SK-N-SH (cell line): ENCODE measurements around the gene DOCK8. TPM values are rescaled to one million over a fixed set of nuclear protein-coding genes. Genes with fewer than 3 reads are reported as not detected.

Source experiments
- CTCF ChIA-PET: fragments of 300-600, 350-600 bp; formaldehyde crosslinking; extraction: SDS; loops from one replicate; lab custom pipeline; 2021; lab: Yijun Ruan, JAX
- POLR2A ChIA-PET: fragments of 350-600 bp; sonication (Branson Sonifier 250); formaldehyde crosslinking; extraction: SDS; loops from one replicate; lab custom pipeline; 2020; ENCODE audit warnings: antibody characterized with exemption, inconsistent platforms; lab: Yijun Ruan, JAX
- DNase-seq: peaks from one replicate; pipeline ENCODE4 v3.0.0; 2012
- H2AFZ ChIP-seq: fragments of 200-600 bp; sonication (generic); 2 replicates; pipeline ENCODE4 v1.8.1; 2016; ENCODE audit warnings: antibody characterized with exemption, mild to moderate bottlenecking, low read depth
- H3F3A ChIP-seq: fragments of 200-600 bp; sonication (generic); replicated peaks from 2 replicates; pipeline ENCODE3; 2016; ENCODE audit warnings: antibody characterized with exemption, mild to moderate bottlenecking; ENCODE audit not compliant: insufficient read depth
- H3K27ac ChIP-seq, 2 experiments: fragments of 200-500 bp in 1 of 2; fragments of 200-600 bp in 1 of 2; sonication (Bioruptor generic) in 1 of 2; sonication (generic), shearing (Covaris generic) in 1 of 2; 2 replicates each; pipeline versions ENCODE4 v1.5.1 to v1.6.1; 2014 to 2016; ENCODE audit warnings: low read depth in 2 of 2, inconsistent platforms in 1 of 2, low read length in 1 of 2, mild to moderate bottlenecking in 1 of 2, mixed read lengths in 1 of 2
- H3K27me3 ChIP-seq: fragments of 200-600 bp; sonication (generic), shearing (Covaris generic); 2 replicates; pipeline ENCODE4 v1.6.1; 2016; ENCODE audit warnings: mixed run types; ENCODE audit not compliant: insufficient read depth
- H3K36me3 ChIP-seq, 2 experiments: fragments of 200-500 bp in 1 of 2; fragments of 200-600 bp in 1 of 2; sonication (Bioruptor generic) in 1 of 2; sonication (generic) in 1 of 2; replicated peaks in 1 of 2; 2 replicates each; pipeline versions ENCODE3 to v1.5.1; 2014 to 2016; ENCODE audit warnings: low read length in 1 of 2, mild to moderate bottlenecking in 1 of 2; ENCODE audit not compliant: insufficient read depth in 2 of 2, control insufficient read depth in 1 of 2
- H3K4me1 ChIP-seq, 2 experiments: fragments of 200-500 bp in 1 of 2; fragments of 200-600 bp in 1 of 2; sonication (Bioruptor generic) in 1 of 2; sonication (generic), shearing (Covaris generic) in 1 of 2; 2 replicates each; pipeline versions ENCODE4 v1.5.1 to v1.6.1; 2014 to 2016; ENCODE audit warnings: low read depth in 1 of 2, low read length in 1 of 2, mixed run types in 1 of 2; ENCODE audit not compliant: insufficient read depth in 2 of 2, control insufficient read depth in 1 of 2
- H3K4me2 ChIP-seq: fragments of 200-600 bp; sonication (generic), shearing (Covaris generic); 2 replicates; pipeline ENCODE4 v1.6.1; 2017; ENCODE audit warnings: mixed run types
- H3K4me3 ChIP-seq, 2 experiments: fragments of 200-500 bp in 1 of 2; fragments of 200-600 bp in 1 of 2; sonication (Bioruptor generic) in 1 of 2; sonication (generic), shearing (Covaris generic) in 1 of 2; 2 replicates each; pipeline versions ENCODE4 v1.5.1 to v1.8.1; 2014 to 2016; ENCODE audit warnings: low read depth in 2 of 2, inconsistent platforms in 1 of 2, low read length in 1 of 2, mild to moderate bottlenecking in 1 of 2, mixed read lengths in 1 of 2, moderate library complexity in 1 of 2
- H3K79me2 ChIP-seq: fragments of 200-600 bp; sonication (generic); 2 replicates; pipeline ENCODE4 v1.8.1; 2017; ENCODE audit warnings: mild to moderate bottlenecking; ENCODE audit not compliant: insufficient read depth
- H3K9ac ChIP-seq: fragments of 200-600 bp; sonication (generic); 2 replicates; pipeline ENCODE4 v1.6.1; 2017; ENCODE audit warnings: mixed run types
- H3K9me2 ChIP-seq: fragments of 200-600 bp; sonication (generic); 2 replicates; pipeline ENCODE4 v1.6.1; 2017; ENCODE audit warnings: mixed run types
- H3K9me3 ChIP-seq: fragments of 200-600 bp; sonication (generic); 2 replicates; pipeline ENCODE4 v1.6.1; 2017; ENCODE audit warnings: mixed run types, mild to moderate bottlenecking, moderate library complexity
- H4K20me1 ChIP-seq: fragments of 200-600 bp; sonication (generic); 2 replicates; pipeline ENCODE4 v1.6.1; 2017; ENCODE audit warnings: mild to moderate bottlenecking, mixed run types; ENCODE audit not compliant: insufficient read depth
- FOXM1 ChIP-seq: IDR thresholded peaks from 2 replicates; pipeline ENCODE4 v1.4.0; 2012; ENCODE audit warnings: low read depth, mild to moderate bottlenecking
- GABPA ChIP-seq: IDR thresholded peaks from 2 replicates; pipeline ENCODE4 v1.4.0; 2012; ENCODE audit warnings: low read depth, mild to moderate bottlenecking
- GATA2 ChIP-seq: sonication (generic); formaldehyde crosslinking; IDR thresholded peaks from 2 replicates; pipeline ENCODE4 v1.5.0; 2020; ENCODE audit warnings: mild to moderate bottlenecking, missing genetic modification reagents
- JUND ChIP-seq: IDR thresholded peaks from 2 replicates; pipeline ENCODE4 v1.4.0; 2012
- NRF1 ChIP-seq: IDR thresholded peaks from 2 replicates; pipeline ENCODE4 v1.6.1; 2012; ENCODE audit warnings: low read depth, mild to moderate bottlenecking, low read length
- POLR2AphosphoS5 ChIP-seq: IDR thresholded peaks from 2 replicates; pipeline ENCODE4 v1.6.1; 2012; ENCODE audit warnings: low read depth, low read length
- RCOR1 ChIP-seq: fragments of 150-350 bp; IDR thresholded peaks from 2 replicates; pipeline ENCODE4 v1.6.1; 2017; ENCODE audit warnings: antibody characterized with exemption, low read length
- REST ChIP-seq: IDR thresholded peaks from 2 replicates; pipeline ENCODE4 v1.6.1; 2012; ENCODE audit warnings: mild to moderate bottlenecking, low read depth, low read length, moderate library complexity
- SMC3 ChIP-seq: IDR thresholded peaks from 2 replicates; pipeline ENCODE4 v1.6.1; 2012; ENCODE audit warnings: low read depth, low read length, improper control_type of control experiment
- USF1 ChIP-seq: IDR thresholded peaks from 2 replicates; pipeline ENCODE4 v1.4.0; 2012; ENCODE audit warnings: low read depth, borderline replicate concordance
- USF2 ChIP-seq: fragments of 150-350 bp; IDR thresholded peaks from 2 replicates; pipeline ENCODE4 v1.6.1; 2017; ENCODE audit warnings: antibody characterized with exemption, low read length, low read depth, borderline replicate concordance
- YY1 ChIP-seq: IDR thresholded peaks from 2 replicates; pipeline ENCODE4 v1.4.0; 2012; ENCODE audit warnings: low read depth, mild to moderate bottlenecking
- WGBS: methylation state at CpG from one replicate; pipeline ENCODE4 v1.1.6; 2017; ENCODE audit warnings: low lambda C conversion rate; 5-methylcytosine and 5-hydroxymethylcytosine counted together
- polyA plus RNA-seq, 3 experiments: library from polyadenylated mRNA; depleted of rRNA; stranded (reverse); fragments of >200 nt; gene quantifications; 2 replicates each; pipeline ENCODE4 v1.2.3, GENCODE V29; 2012

The DOCK8 gene
- polyA plus RNA-seq, 1 of the 3 experiments (the other 2 are of a cell fraction): not detected

GRCh38 chr9:362561-363273 lies 148.1 kb downstream of the DOCK8 start:
- Histone ChIP-seq H3K4me2 (no peak overlapping the region), H3K36me3 (no peaks in the 10 kb centered on the region), H3K9ac (no peak overlapping the region), H3K4me1 (no peaks in the 10 kb centered on the region), H3K9me3 (no peaks in the 10 kb centered on the region), H3F3A (no peaks in the 10 kb centered on the region), H3K9me2 (no peaks in the 10 kb centered on the region), H3K27me3 (peaks cover 2% of the 10 kb centered on the region; the same call in 1 of the 2 replicates), H3K4me3 (no peak overlapping the region), H4K20me1 (no peaks in the 10 kb centered on the region), H2AFZ (no peak overlapping the region), H3K79me2 (no peaks in the 10 kb centered on the region), H3K27ac (no peak overlapping the region)
- DNase-seq: no peak
- ChIA-PET CTCF (no interaction called here), POLR2A (no interaction called here)
- WGBS: 3% methylated on average over 7 of the region's 7 CpGs
- TF ChIP-seq FOXM1 (no peak), POLR2AphosphoS5 (no peak), USF1 (no peak), JUND (no peak)

GRCh38 chr9:363274-363612 lies 148.6 kb downstream of the DOCK8 start:
- CTCF ChIA-PET: no interaction called here
- H3F3A ChIP-seq: no peaks in the 10 kb centered on the region
- no peak for TF ChIP-seq GATA2 (CRISPR knock-in tag)
- no peak for TF ChIP-seq SMC3
- TF ChIP-seq YY1: no peak
- TF ChIP-seq GABPA: no peak
- no peak for TF ChIP-seq USF1
- TF ChIP-seq, all 33 proteins: peak for 0
- Histone ChIP-seq H4K20me1 (no peaks in the 10 kb centered on the region), H3K27ac (no peak overlapping the region), H3K79me2 (no peaks in the 10 kb centered on the region), H3K4me3 (no peak overlapping the region), H3K27me3 (no peaks in the 10 kb centered on the region), H3K4me2 (no peak overlapping the region), H2AFZ (no peak overlapping the region), H3K4me1 (no peaks in the 10 kb centered on the region), H3K9me3 (no peaks in the 10 kb centered on the region), H3K9ac (no peak overlapping the region), H3K36me3 (no peaks in the 10 kb centered on the region), H3K9me2 (no peaks in the 10 kb centered on the region)
- POLR2A ChIA-PET: no interaction called here
- DNase-seq: no peak
- 6% methylated on average over 5 of the region's 5 CpGs for WGBS

GRCh38 chr9:365436-365835 lies 150.8 kb downstream of the DOCK8 start:
- Histone ChIP-seq H3K27ac (no peak overlapping the region), H3K4me3 (no peak overlapping the region), H3K36me3 (no peaks in the 10 kb centered on the region), H3K9ac (no peak overlapping the region), H3K9me3 (no peaks in the 10 kb centered on the region), H3F3A (no peaks in the 10 kb centered on the region), H2AFZ (no peak overlapping the region), H3K27me3 (peaks cover 4% of the 10 kb centered on the region; the same call in 1 of the 2 replicates), H3K9me2 (no peaks in the 10 kb centered on the region), H3K4me2 (no peak overlapping the region), H3K79me2 (no peaks in the 10 kb centered on the region), H3K4me1 (no peaks in the 10 kb centered on the region), H4K20me1 (no peaks in the 10 kb centered on the region)
- DNase-seq: no peak
- ChIA-PET CTCF (no interaction called here), POLR2A (no interaction called here)
- TF ChIP-seq USF2: no peak
- no peak for TF ChIP-seq RCOR1
- no peak for TF ChIP-seq NRF1
- TF ChIP-seq GABPA: no peak
- TF ChIP-seq USF1: no peak
- TF ChIP-seq REST: no peak
- WGBS: 5% methylated on average over 2 of the region's 2 CpGs
